Small intestine (tissue), 7 donors: ENCODE data around the gene IPO11. TPM values are rescaled to one million over a fixed set of nuclear protein-coding genes. Genes with fewer than 3 reads are reported as not detected.
A peak's percentile ranks its signal among the peaks of the same experiment; 100 is the strongest.

Source experiments
- DNase-seq, 2 donors: peaks; one replicate each; pipeline versions ENCODE4 v3.0.0 to v3.0.0-alpha.2; 2013
- FAIRE-seq: peaks from 2 replicates; lab custom pipeline; 2012; peaks lifted over from hg19 to GRCh38; lab: Jason Lieb, UNC
- H3K27ac ChIP-seq, 3 donors: one replicate each; pipeline ENCODE4 v1.5.1; 2013; ENCODE audit warnings: low read length in 2 of 3, mild to moderate bottlenecking in 2 of 3, control low read depth in 1 of 3, inconsistent platforms in 1 of 3, low read depth in 1 of 3, moderate library complexity in 1 of 3
- H3K27me3 ChIP-seq, 3 donors: one replicate each; pipeline ENCODE4 v1.6.1; 2013; ENCODE audit warnings: low read length in 3 of 3, inconsistent platforms in 1 of 3; ENCODE audit not compliant: control insufficient read depth in 3 of 3, insufficient read depth in 3 of 3
- H3K36me3 ChIP-seq, 3 donors: one replicate each; pipeline ENCODE4 v1.6.1; 2013; ENCODE audit warnings: low read length in 3 of 3, inconsistent platforms in 1 of 3, low read depth in 1 of 3, mild to moderate bottlenecking in 1 of 3, moderate library complexity in 1 of 3; ENCODE audit not compliant: control insufficient read depth in 3 of 3, insufficient read depth in 2 of 3
- H3K4me1 ChIP-seq, 3 donors: one replicate each; pipeline ENCODE4 v1.6.1; 2013; ENCODE audit warnings: low read length in 2 of 3, inconsistent platforms in 1 of 3, low read depth in 1 of 3, mild to moderate bottlenecking in 1 of 3, moderate library complexity in 1 of 3; ENCODE audit not compliant: control insufficient read depth in 3 of 3, insufficient read depth in 2 of 3
- H3K4me3 ChIP-seq, 3 donors: one replicate each; pipeline ENCODE4 v1.5.1; 2013; ENCODE audit warnings: low read length in 3 of 3, control low read depth in 1 of 3, inconsistent platforms in 1 of 3, low read depth in 1 of 3, mild to moderate bottlenecking in 1 of 3, moderate library complexity in 1 of 3
- H3K9me3 ChIP-seq, 2 donors: one replicate each; pipeline ENCODE4 v1.6.1; 2013; ENCODE audit warnings: low read depth in 1 of 2, low read length in 1 of 2; ENCODE audit not compliant: control insufficient read depth in 2 of 2, insufficient read depth in 1 of 2
- WGBS, 3 donors: extraction: QIAGEN DNeasy Blood & Tissue Kit; methylation state at CpG; one replicate each; pipeline ENCODE4 v1.1.7; 2013; 5-methylcytosine and 5-hydroxymethylcytosine counted together
- polyA plus RNA-seq, 4 donors: library from polyadenylated mRNA; stranded (reverse) in 3 of 4; unstranded in 1 of 4; fragments of 200-250 nt in 3 of 4; fragments of 120-200 nt in 1 of 4; gene quantifications; one replicate each; pipeline versions ENCODE4 v1.2.1 to v1.2.3, GENCODE V29; 2013
- donor health status: healthy with polysubstance abuse.
- donor health status: control.
- donor health status: control.
- donor health status: Bipolar disorder and iron deficiency.
- donor health status: healthy.

The IPO11 gene
- polyA plus RNA-seq, 4 donors: 4.7 to 19.6 (median 10.9) TPM

- FAIRE-seq (no peak), DNase-seq (no peak)
- Histone ChIP-seq H3K36me3 (peaks cover 0 to 2% (median 1%) of the 10 kb centered on the region in 3 donors), H3K27ac (no peak overlapping the region), H3K27me3 (no peaks in the 10 kb centered on the region), H3K4me3 (no peak overlapping the region), H3K4me1 (no peaks in the 10 kb centered on the region), H3K9me3 (no peaks in the 10 kb centered on the region)
- 98% methylated on average over 5 of the region's 5 CpGs for WGBS, 3 donors
These were observed 191.4 kb downstream of the IPO11 start for GRCh38 chr5:62603934-62604333.

DNA sequence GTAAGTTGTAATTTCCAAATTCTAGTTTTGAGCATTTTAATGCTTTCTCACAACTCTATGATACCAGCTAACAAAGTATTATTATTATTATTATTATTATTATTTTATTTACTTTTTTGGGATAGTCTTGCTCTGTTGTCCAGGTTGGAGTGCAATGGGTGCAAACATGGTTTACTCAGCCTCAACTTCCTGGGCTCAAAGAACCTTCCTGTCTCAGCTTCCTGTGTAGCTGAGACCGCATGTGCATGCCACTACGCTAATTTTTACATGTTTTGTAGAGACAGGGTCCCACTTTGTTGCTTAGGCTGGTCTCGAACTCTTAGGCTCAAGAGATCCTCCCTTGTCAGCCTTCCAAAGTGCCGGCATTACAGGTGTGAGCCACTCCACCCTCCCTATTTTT is 193.1 kb downstream of the IPO11 start:
- no peak for DNase-seq
- Histone ChIP-seq H3K36me3 (peaks cover 0 to 7% (median 1%) of the 10 kb centered on the region in 3 donors), H3K4me3 (no peak overlapping the region), H3K27ac (no peak overlapping the region), H3K4me1 (no peaks in the 10 kb centered on the region), H3K9me3 (no peaks in the 10 kb centered on the region), H3K27me3 (no peaks in the 10 kb centered on the region)
- WGBS, 3 donors: 91 to 97% (median 93%) methylated on average over 4 of the region's 4 CpGs
- FAIRE-seq: peak; percentile 36

DNA sequence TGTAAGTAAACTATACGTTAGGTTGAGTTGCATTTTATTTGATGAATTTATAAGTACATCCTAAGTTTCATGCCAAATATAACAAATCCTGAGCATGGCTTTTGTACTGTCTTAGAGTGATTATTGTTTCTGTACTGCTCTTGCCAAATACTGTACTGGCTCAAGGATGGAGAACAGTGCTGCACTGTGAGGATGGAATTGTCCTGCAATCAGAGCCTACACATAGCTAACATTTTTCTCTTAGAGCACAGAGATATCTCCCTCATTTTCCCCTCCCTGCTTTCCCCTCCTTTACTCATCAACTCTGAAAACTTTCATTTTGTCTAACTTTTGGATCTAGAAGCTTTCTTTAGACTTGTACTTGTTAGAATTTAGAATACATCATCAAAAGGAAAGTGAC is 194.3 kb downstream of the IPO11 start:
- H3K36me3 ChIP-seq: peaks cover 0 to 7% (median 1%) of the 10 kb centered on the region in 3 donors
- H3K9me3 ChIP-seq: no peaks in the 10 kb centered on the region
- WGBS, 3 donors: 76 to 94% (median 88%) methylated on average over 1 of the region's 1 CpG
- no peak for DNase-seq
- no peaks in the 10 kb centered on the region for H3K27me3 ChIP-seq
- H3K27ac ChIP-seq: no peak overlapping the region
- no peak overlapping the region for H3K4me3 ChIP-seq
- H3K4me1 ChIP-seq: no peaks in the 10 kb centered on the region
- no peak for FAIRE-seq

GRCh38 chr5:62607615-62608014 is 195.1 kb downstream of the IPO11 start:
- Histone ChIP-seq H3K27me3 (no peaks in the 10 kb centered on the region), H3K4me1 (no peaks in the 10 kb centered on the region), H3K36me3 (peaks cover 0 to 7% (median 1%) of the 10 kb centered on the region in 3 donors), H3K4me3 (no peak overlapping the region), H3K9me3 (no peaks in the 10 kb centered on the region), H3K27ac (no peak overlapping the region)
- no peak for FAIRE-seq
- DNase-seq: no peak
- WGBS, 3 donors: 96 to 98% (median 97%) methylated on average over 4 of the region's 4 CpGs

DNA sequence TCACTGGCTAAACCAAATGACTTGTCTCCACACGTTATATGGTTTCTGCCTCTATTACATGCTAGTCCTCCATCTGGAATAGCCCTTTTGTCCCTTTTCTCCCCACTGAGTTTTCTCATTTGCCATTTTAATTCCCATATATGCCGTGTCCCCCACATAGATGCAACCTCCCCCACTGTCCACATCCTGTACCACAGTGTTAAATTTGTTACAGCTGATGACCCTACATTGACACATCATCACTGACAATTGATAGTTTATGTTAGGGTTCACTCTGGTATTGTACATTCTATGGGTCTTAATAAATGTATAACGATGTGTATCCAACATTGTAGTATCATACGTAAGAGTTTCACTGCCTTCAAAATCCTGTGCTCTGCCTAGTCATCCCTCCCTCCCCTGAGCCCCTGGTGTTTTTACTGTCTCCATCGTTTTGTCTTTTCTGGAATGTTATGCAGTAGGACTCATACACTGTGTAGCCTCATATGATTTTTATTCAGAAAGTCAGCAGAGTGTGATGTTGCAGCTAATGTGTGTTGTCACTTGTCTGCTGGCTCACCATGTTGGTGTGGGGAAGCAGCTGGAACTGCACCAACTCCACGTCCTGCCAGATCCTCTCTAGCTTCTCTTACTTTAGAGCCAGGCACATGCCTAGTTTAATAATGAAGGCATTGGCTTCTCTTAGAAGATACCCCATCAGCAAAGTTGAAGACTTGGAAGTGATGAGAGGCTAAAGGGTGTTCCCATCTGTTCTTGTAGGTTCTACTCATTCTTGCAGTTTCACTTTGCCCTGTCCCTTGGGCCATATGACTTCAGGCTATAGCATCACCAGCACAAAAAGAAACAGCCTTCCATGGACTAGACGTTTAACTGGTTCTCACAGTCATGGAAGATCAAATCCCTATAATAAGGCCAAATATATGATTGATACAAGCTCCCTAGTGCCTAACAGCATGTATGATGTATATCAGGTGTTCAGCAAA is 196.3 kb downstream of the IPO11 start:
- Histone ChIP-seq H3K4me3 (no peak overlapping the region), H3K36me3 (peaks cover 0 to 7% (median 0%) of the 10 kb centered on the region in 3 donors), H3K27me3 (no peaks in the 10 kb centered on the region), H3K27ac (no peak overlapping the region), H3K4me1 (no peaks in the 10 kb centered on the region), H3K9me3 (no peaks in the 10 kb centered on the region)
- WGBS, 3 donors: 94% methylated on average over 7 of the region's 7 CpGs
- DNase-seq (no peak), FAIRE-seq (no peak)

DNA sequence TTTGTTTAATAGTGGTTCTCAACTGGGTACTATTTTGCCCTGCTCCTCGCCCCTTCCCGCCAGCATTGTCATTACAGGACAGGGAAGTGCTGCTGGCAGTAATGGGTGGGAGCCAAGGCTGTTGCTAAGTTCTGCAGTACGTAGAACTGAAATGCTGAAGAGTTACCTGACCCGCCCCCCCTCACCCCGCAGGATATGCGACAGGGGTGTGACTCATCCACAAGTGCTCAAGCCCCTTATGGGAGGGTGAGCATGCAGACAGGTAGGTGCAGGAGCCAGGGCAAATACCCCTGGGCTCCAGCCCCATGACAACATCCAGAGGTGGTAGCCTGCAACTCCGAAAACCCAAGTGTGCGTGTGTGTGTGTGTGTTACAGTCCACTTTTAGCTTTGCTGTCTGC is 201.8 kb downstream of the IPO11 start:
- peaks cover 0 to 9% of the 10 kb centered on the region in 2 donors for H3K9me3 ChIP-seq
- DNase-seq (no peak), FAIRE-seq (no peak)
- no peak overlapping the region for H3K4me3 ChIP-seq
- H3K27me3 ChIP-seq: no peaks in the 10 kb centered on the region
- H3K4me1 ChIP-seq: no peaks in the 10 kb centered on the region
- H3K27ac ChIP-seq: no peak overlapping the region
- 94 to 96% (median 95%) methylated on average over 8 of the region's 8 CpGs for WGBS, 3 donors
- peaks cover 0 to 14% (median 0%) of the 10 kb centered on the region in 3 donors for H3K36me3 ChIP-seq

DNA sequence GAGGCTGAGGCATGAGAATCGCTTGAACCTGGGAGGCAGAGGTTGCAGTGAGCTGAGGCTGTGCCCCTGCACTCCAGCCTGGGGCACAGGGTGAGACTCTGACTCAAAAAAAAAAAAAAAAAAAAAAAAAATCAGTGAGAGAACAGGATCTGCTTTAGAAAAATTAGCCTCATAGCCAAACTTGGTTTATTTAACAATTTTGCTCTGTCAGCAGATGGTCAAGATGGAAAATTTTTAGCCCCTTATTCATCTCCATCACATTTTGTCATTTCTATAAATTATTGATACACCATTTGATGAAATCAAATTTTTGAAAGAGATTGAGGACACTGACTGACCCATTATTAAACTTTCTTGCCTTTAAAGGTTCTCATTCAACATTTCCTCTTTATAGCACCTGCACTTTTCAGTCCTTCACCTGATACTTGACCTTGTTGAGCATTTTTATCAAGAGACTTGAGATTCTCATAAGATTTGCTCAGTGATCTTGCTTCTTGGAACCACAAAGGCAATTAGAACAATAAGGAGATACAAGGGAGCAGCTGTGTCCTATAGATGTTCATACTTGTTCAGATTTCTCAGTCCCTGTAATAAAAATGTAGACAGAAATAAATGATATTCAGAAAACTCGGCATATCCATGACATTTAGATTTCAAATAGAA is 204.2 kb downstream of the IPO11 start:
- no peak overlapping the region for H3K4me3 ChIP-seq
- H3K27ac ChIP-seq: no peak overlapping the region
- no peak for DNase-seq
- no peaks in the 10 kb centered on the region for H3K4me1 ChIP-seq
- H3K9me3 ChIP-seq: peaks cover 0 to 9% of the 10 kb centered on the region in 2 donors
- H3K27me3 ChIP-seq: no peaks in the 10 kb centered on the region
- FAIRE-seq: no peak
- H3K36me3 ChIP-seq: peaks cover 0 to 9% (median 0%) of the 10 kb centered on the region in 3 donors
- WGBS, 3 donors: 94 to 99% (median 98%) methylated on average over 2 of the region's 2 CpGs

DNA sequence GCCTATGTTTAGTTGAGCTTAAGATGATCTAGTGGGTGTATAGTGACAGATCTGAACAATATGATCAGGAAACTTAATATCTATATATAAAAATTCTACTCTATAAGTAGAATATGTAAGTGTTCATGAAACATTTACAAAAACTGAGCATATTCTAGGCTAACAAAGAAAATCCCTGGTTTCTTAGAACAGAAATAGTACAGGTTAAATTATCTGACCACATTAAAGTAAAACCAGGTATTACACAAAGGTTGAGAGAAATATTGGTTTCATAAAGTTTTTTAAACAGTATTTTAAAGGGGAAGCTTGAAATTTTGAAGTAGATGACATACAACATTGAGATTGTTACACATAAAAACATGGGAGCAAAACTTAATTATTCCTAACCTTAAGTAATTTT is 205.4 kb downstream of the IPO11 start:
- peaks cover 0 to 9% (median 0%) of the 10 kb centered on the region in 3 donors for H3K36me3 ChIP-seq
- H3K27ac ChIP-seq: no peak overlapping the region
- H3K9me3 ChIP-seq: peaks cover 0 to 9% of the 10 kb centered on the region in 2 donors
- no peak overlapping the region for H3K4me3 ChIP-seq
- no peak for DNase-seq
- H3K4me1 ChIP-seq: no peaks in the 10 kb centered on the region
- no peaks in the 10 kb centered on the region for H3K27me3 ChIP-seq
- peak; percentile 89 for FAIRE-seq
